ENCODE results near the gene DNAL4.

- TF ChIP-seq ZNF302 (CRISPR knock-in tag; IDR thresholded peaks at IDR 0.05) (no peak), CTCF (IDR thresholded peaks at IDR 0.05) (no peak), MYC (IDR thresholded peaks at IDR 0.05; ENCODE audit: borderline replicate concordance, low read length) (no peak), JUNB (IDR thresholded peaks at IDR 0.05) (no peak), POLR2AphosphoS2 (conservative IDR thresholded peaks at IDR 0.05; ENCODE audit: low read length) (no peak), POLR2A (IDR thresholded peaks at IDR 0.05; ENCODE audit: low read length) (no peak)
- TF ChIP-seq, protein P1, sequence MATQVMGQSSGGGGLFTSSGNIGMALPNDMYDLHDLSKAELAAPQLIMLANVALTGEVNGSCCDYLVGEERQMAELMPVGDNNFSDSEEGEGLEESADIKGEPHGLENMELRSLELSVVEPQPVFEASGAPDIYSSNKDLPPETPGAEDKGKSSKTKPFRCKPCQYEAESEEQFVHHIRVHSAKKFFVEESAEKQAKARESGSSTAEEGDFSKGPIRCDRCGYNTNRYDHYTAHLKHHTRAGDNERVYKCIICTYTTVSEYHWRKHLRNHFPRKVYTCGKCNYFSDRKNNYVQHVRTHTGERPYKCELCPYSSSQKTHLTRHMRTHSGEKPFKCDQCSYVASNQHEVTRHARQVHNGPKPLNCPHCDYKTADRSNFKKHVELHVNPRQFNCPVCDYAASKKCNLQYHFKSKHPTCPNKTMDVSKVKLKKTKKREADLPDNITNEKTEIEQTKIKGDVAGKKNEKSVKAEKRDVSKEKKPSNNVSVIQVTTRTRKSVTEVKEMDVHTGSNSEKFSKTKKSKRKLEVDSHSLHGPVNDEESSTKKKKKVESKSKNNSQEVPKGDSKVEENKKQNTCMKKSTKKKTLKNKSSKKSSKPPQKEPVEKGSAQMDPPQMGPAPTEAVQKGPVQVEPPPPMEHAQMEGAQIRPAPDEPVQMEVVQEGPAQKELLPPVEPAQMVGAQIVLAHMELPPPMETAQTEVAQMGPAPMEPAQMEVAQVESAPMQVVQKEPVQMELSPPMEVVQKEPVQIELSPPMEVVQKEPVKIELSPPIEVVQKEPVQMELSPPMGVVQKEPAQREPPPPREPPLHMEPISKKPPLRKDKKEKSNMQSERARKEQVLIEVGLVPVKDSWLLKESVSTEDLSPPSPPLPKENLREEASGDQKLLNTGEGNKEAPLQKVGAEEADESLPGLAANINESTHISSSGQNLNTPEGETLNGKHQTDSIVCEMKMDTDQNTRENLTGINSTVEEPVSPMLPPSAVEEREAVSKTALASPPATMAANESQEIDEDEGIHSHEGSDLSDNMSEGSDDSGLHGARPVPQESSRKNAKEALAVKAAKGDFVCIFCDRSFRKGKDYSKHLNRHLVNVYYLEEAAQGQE (IDR thresholded peaks at IDR 0.05): no peak
Observed at GRCh38 chr22:38758276-38758945, 35.5 kb downstream of the DNAL4 start.
